Neural progenitor cell (in vitro differentiated cells): ENCODE measurements around the gene HDAC7. TPM values are rescaled to one million over a fixed set of nuclear protein-coding genes. Genes with fewer than 3 reads are reported as not detected.
"Not testable (repeated sequence)": the region's sequence is repeated elsewhere in the genome, so short reads cannot be mapped to it uniquely, and the experiment has no call there.

Experiments used
- DNase-seq: peaks from one replicate; pipeline ENCODE4 v3.0.0-alpha.2; 2016; ENCODE audit warnings: low spot score
- H2AFZ ChIP-seq: fragments of 200-600 bp; sonication (generic); replicated peaks from 2 replicates; pipeline ENCODE4 v1.6.1; 2016; ENCODE audit warnings: antibody characterized with exemption
- H3F3A ChIP-seq: fragments of 200-600 bp; sonication (generic); 2 replicates; pipeline ENCODE4 v1.6.1; 2016; ENCODE audit warnings: antibody characterized with exemption, low read depth
- H3K27ac ChIP-seq: fragments of 200-600 bp; sonication (generic); 2 replicates; pipeline ENCODE4 v1.5.1; 2016; ENCODE audit warnings: mild to moderate bottlenecking
- H3K27me3 ChIP-seq: fragments of 200-600 bp; sonication (generic); 2 replicates; pipeline ENCODE4 v1.6.1; 2016; ENCODE audit warnings: mild to moderate bottlenecking, moderate library complexity
- H3K36me3 ChIP-seq: fragments of 200-600 bp; sonication (generic); 2 replicates; pipeline ENCODE4 v1.5.1; 2016
- H3K4me1 ChIP-seq: fragments of 200-600 bp; sonication (generic); 2 replicates; pipeline ENCODE4 v1.6.1; 2016; ENCODE audit warnings: mixed run types
- H3K4me2 ChIP-seq: fragments of 200-600 bp; sonication (generic); 2 replicates; pipeline ENCODE4 v1.6.1; 2016
- H3K4me3 ChIP-seq: fragments of 200-600 bp; sonication (generic); 2 replicates; pipeline ENCODE4 v1.5.1; 2016
- H3K79me2 ChIP-seq: fragments of 200-600 bp; sonication (generic); 2 replicates; pipeline ENCODE4 v1.6.1; 2016; ENCODE audit warnings: low read depth
- H3K9ac ChIP-seq: fragments of 200-600 bp; sonication (generic); 2 replicates; pipeline ENCODE4 v1.6.1; 2016
- H3K9me3 ChIP-seq: fragments of 200-600 bp; sonication (generic); 2 replicates; pipeline ENCODE4 v1.5.1; 2016; ENCODE audit warnings: low read depth
- H4K20me1 ChIP-seq: fragments of 200-600 bp; sonication (generic); 2 replicates; pipeline ENCODE4 v1.6.1; 2016; ENCODE audit warnings: low read depth
- H3K27ac Mint-ChIP-seq: 3 replicates; pipeline ENCODE4 v1.8.0; 2021; ENCODE audit warnings: mixed read lengths
- H3K27me3 Mint-ChIP-seq: 2 replicates; pipeline ENCODE4 v1.8.0; 2022; ENCODE audit warnings: low read depth, mild to moderate bottlenecking, inconsistent platforms, moderate library complexity, mixed read lengths; ENCODE audit not compliant: insufficient read depth
- H3K36me3 Mint-ChIP-seq: 3 replicates; pipeline ENCODE4 v1.8.0; 2021; ENCODE audit warnings: mixed read lengths
- H3K4me1 Mint-ChIP-seq: 3 replicates; pipeline ENCODE4 v1.8.0; 2021; ENCODE audit warnings: mixed read lengths
- H3K4me3 Mint-ChIP-seq: 3 replicates; pipeline ENCODE4 v1.8.0; 2021; ENCODE audit warnings: mild to moderate bottlenecking, moderate library complexity, mixed read lengths
- H3K9me3 Mint-ChIP-seq: 3 replicates; pipeline ENCODE4 v1.8.0; 2020; ENCODE audit warnings: mixed read lengths
- CTCF ChIP-seq: fragments of 200-600 bp; sonication (generic); IDR thresholded peaks from 2 replicates; pipeline ENCODE4 v1.5.1; 2017; ENCODE audit warnings: antibody characterized with exemption, mild to moderate bottlenecking
- EZH2 ChIP-seq: fragments of 200-600 bp; sonication (generic); IDR thresholded peaks from 2 replicates; pipeline ENCODE4 v1.6.1; 2017; ENCODE audit warnings: antibody characterized with exemption, mild to moderate bottlenecking, moderate library complexity
- EZH2phosphoT487 ChIP-seq: fragments of 200-600 bp; sonication (generic); IDR thresholded peaks from 2 replicates; pipeline ENCODE4 v1.6.1; 2017; ENCODE audit warnings: antibody characterized with exemption
- total RNA-seq: library from RNA; depleted of rRNA; stranded (reverse); fragments of >200 nt; gene quantifications from 2 replicates; pipeline ENCODE4 v1.2.3, GENCODE V29; 2015; ENCODE audit warnings: low replicate concordance

HDAC7 gene
- total RNA-seq, 1 donor from 2014 or later, result 7.2 TPM

DNA sequence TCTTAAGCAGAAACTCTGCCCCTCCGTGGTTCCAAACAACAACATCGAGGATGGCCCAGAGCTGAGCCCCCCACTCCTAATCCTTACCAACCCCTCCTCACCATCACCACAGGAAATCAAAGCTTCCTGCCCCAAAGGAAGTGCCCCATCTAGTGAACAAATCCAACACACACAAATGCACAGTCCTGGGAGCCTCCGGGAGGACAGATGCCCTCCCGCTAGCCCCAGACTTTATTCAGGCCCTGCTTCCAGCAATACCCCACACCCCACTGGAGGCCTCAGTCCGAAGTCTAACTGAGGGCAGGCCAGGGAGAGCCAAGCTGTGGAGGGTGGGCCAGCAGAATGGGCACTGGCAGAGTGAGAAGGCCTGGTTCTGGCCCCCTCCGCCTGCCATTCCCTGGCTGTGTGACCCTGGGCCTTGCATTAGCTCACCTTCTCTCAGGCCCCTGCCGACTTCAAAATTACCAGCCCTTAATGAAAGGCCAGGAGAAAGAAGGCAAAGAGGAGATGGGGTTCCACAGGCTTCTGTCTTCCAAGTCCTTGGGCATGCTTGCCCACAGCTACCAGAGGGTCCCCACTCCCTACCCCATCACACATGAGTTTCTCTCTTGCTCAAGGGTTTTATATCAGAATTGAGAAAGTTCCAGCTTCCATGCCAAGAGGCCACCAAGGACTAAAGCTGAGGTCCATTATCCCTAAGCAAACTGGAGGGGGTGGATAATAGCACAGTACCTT is 2.3 kb downstream of the HDAC7 start:
- peak overlapping the region; percentile 87 for H3K4me3 Mint-ChIP-seq
- Histone ChIP-seq H4K20me1 (peaks cover 5% of the 10 kb centered on the region), H3K27ac (no peak overlapping the region), H3F3A (peaks cover 55% of the 10 kb centered on the region), H3K4me1 (peaks cover 49% of the 10 kb centered on the region), H3K9ac (no peak overlapping the region), H3K4me3 (no peak overlapping the region), H2AFZ (no peak overlapping the region), H3K36me3 (no peaks in the 10 kb centered on the region), H3K4me2 (peak overlapping the region; percentile 46), H3K27me3 (peaks cover 12% of the 10 kb centered on the region), H3K79me2 (peaks cover 48% of the 10 kb centered on the region), H3K9me3 (no peaks in the 10 kb centered on the region)
- H3K9me3 Mint-ChIP-seq, result no peaks in the 10 kb centered on the region
- peaks cover 70% of the 10 kb centered on the region for H3K4me1 Mint-ChIP-seq
- H3K27me3 Mint-ChIP-seq, result peaks cover 16% of the 10 kb centered on the region
- peak overlapping the region; percentile 97 for H3K27ac Mint-ChIP-seq
- DNase-seq, result peak; percentile 46
- TF ChIP-seq CTCF (peak; percentile 25), EZH2 (no peak), EZH2phosphoT487 (no peak)
- H3K36me3 Mint-ChIP-seq, result peaks cover 6% of the 10 kb centered on the region

GRCh38 chr12:47816403-47817271 is 3.1 kb downstream of the HDAC7 start:
- Histone ChIP-seq H3K27me3 (peaks cover 4% of the 10 kb centered on the region), H4K20me1 (peaks cover 5% of the 10 kb centered on the region), H3K4me1 (peaks cover 56% of the 10 kb centered on the region), H3K9me3 (no peaks in the 10 kb centered on the region), H3K4me3 (no peak overlapping the region), H3K36me3 (no peaks in the 10 kb centered on the region), H2AFZ (no peak overlapping the region), H3K79me2 (peaks cover 56% of the 10 kb centered on the region), H3K4me2 (peak overlapping the region; percentile 46), H3K27ac (no peak overlapping the region), H3F3A (peaks cover 59% of the 10 kb centered on the region), H3K9ac (no peak overlapping the region)
- DNase-seq, result no peak
- H3K27me3 Mint-ChIP-seq, result peaks cover 16% of the 10 kb centered on the region
- no peak for TF ChIP-seq EZH2
- no peak for TF ChIP-seq EZH2phosphoT487
- H3K27ac Mint-ChIP-seq, result peak overlapping the region; percentile 97
- H3K9me3 Mint-ChIP-seq, result no peaks in the 10 kb centered on the region
- peaks cover 6% of the 10 kb centered on the region for H3K36me3 Mint-ChIP-seq
- peaks cover 69% of the 10 kb centered on the region for H3K4me1 Mint-ChIP-seq
- peak overlapping the region; percentile 87 for H3K4me3 Mint-ChIP-seq

DNA sequence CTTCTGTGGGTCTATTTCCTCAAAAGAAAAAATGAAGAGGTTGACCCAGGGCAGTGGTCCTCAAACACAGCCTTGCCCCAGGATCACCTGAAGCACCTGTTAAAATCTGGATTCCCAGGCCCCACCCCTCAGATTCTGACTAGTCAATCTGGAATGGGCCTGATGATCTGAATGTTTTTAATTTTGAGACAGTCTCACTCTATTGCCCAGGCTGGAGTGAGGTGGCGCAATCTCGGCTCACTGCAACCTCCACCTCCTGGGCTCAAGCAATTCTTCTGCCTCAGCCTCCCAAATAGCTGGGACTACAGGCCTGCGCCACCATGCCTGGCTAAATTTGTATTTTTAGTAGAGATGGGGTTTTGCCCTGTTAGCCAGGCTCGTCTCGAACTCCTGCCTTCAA is 4.3 kb downstream of the HDAC7 start:
- H3K27me3 ChIP-seq, H3K9me3 ChIP-seq, H3K9ac ChIP-seq, H3K27ac Mint-ChIP-seq, H3K9me3 Mint-ChIP-seq, H3K4me3 Mint-ChIP-seq, DNase-seq, H2AFZ ChIP-seq, H3K36me3 Mint-ChIP-seq, H3K27ac ChIP-seq, H3K27me3 Mint-ChIP-seq, H4K20me1 ChIP-seq, H3K4me3 ChIP-seq, H3K36me3 ChIP-seq, H3K4me2 ChIP-seq: not testable (repeated sequence)
- peaks cover 54% of the 10 kb centered on the region for H3K4me1 ChIP-seq
- H3K4me1 Mint-ChIP-seq, result peaks cover 69% of the 10 kb centered on the region
- peaks cover 68% of the 10 kb centered on the region for H3K79me2 ChIP-seq
- peaks cover 54% of the 10 kb centered on the region for H3F3A ChIP-seq

DNA sequence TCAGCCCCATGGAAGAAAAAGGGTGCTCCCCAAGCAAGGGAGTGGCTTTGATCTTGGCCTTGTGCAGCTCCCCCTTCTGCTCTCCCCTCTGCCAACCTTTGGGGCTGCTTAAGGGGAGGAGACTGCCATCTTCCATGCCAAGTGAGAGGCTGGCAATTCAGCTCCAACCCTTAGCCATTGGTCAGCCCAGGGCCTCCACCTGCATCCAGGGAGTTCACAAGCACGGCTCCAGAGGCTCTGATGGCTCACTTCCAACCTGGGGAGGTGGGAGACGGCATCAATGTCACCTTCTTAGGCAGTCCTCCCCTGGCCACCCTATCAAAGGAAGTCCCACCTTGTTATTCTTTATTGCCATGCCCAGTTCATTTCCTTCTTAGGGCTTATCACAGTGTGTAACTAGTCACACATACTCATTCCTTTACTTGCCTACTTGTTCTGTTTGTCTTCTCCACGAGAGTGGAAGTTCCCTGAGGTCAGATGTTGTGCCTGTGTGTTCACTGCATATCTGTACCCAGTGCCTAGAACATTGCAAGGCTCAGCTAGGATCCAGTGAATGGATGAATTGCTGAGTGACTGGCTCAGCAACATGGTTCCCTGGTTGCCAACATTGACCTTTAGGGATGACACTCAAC is 5.0 kb downstream of the HDAC7 start:
- H3K27ac Mint-ChIP-seq, result no peak overlapping the region
- Histone ChIP-seq H3K79me2 (peaks cover 75% of the 10 kb centered on the region), H3K27me3 (no peaks in the 10 kb centered on the region), H3F3A (peaks cover 50% of the 10 kb centered on the region), H3K4me1 (peaks cover 50% of the 10 kb centered on the region), H4K20me1 (peaks cover 5% of the 10 kb centered on the region), H3K9me3 (no peaks in the 10 kb centered on the region), H3K4me2 (no peak overlapping the region), H3K9ac (no peak overlapping the region), H3K36me3 (no peaks in the 10 kb centered on the region), H2AFZ (no peak overlapping the region), H3K4me3 (no peak overlapping the region), H3K27ac (no peak overlapping the region)
- H3K36me3 Mint-ChIP-seq, result peaks cover 6% of the 10 kb centered on the region
- no peak for DNase-seq
- peaks cover 10% of the 10 kb centered on the region for H3K27me3 Mint-ChIP-seq
- TF ChIP-seq EZH2phosphoT487 (no peak), CTCF (no peak), EZH2 (no peak)
- H3K4me3 Mint-ChIP-seq, result no peak overlapping the region
- peaks cover 70% of the 10 kb centered on the region for H3K4me1 Mint-ChIP-seq
- H3K9me3 Mint-ChIP-seq, result no peaks in the 10 kb centered on the region
